ENCODE measurements around the gene CPM. TPM values are rescaled to one million over a fixed set of nuclear protein-coding genes. Genes with fewer than 3 reads are reported as not detected.
"Not testable (repeated sequence)": the region's sequence is repeated elsewhere in the genome, so short reads cannot be mapped to it uniquely, and the experiment has no call there.

The CPM gene
- total RNA-seq, 1 experiment from 2014 or later, result 0.96 TPM

- TF ChIP-seq NR1H2 (CRISPR knock-in tag; IDR thresholded peaks at IDR 0.05) (no peak), ZNF532 (CRISPR knock-in tag; IDR thresholded peaks at IDR 0.05; ENCODE audit: borderline replicate concordance) (no peak), IRF2 (CRISPR knock-in tag; IDR thresholded peaks at IDR 0.05; ENCODE audit: borderline replicate concordance, low read depth) (no peak), FOXP4 (CRISPR knock-in tag; IDR thresholded peaks at IDR 0.05) (no peak), ZNF416 (CRISPR knock-in tag; IDR thresholded peaks at IDR 0.05) (no peak), TCF7 (CRISPR knock-in tag; IDR thresholded peaks at IDR 0.05; ENCODE audit: low read depth) (no peak), E2F5 (CRISPR knock-in tag; IDR thresholded peaks at IDR 0.05) (no peak), NFATC4 (CRISPR knock-in tag; IDR thresholded peaks at IDR 0.05) (no peak)
- TF ChIP-seq, protein P1, sequence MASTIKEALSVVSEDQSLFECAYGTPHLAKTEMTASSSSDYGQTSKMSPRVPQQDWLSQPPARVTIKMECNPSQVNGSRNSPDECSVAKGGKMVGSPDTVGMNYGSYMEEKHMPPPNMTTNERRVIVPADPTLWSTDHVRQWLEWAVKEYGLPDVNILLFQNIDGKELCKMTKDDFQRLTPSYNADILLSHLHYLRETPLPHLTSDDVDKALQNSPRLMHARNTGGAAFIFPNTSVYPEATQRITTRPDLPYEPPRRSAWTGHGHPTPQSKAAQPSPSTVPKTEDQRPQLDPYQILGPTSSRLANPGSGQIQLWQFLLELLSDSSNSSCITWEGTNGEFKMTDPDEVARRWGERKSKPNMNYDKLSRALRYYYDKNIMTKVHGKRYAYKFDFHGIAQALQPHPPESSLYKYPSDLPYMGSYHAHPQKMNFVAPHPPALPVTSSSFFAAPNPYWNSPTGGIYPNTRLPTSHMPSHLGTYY (CRISPR knock-in tag; IDR thresholded peaks at IDR 0.05), result no peak
- TF ChIP-seq, protein P2, sequence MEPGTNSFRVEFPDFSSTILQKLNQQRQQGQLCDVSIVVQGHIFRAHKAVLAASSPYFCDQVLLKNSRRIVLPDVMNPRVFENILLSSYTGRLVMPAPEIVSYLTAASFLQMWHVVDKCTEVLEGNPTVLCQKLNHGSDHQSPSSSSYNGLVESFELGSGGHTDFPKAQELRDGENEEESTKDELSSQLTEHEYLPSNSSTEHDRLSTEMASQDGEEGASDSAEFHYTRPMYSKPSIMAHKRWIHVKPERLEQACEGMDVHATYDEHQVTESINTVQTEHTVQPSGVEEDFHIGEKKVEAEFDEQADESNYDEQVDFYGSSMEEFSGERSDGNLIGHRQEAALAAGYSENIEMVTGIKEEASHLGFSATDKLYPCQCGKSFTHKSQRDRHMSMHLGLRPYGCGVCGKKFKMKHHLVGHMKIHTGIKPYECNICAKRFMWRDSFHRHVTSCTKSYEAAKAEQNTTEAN (CRISPR knock-in tag; IDR thresholded peaks at IDR 0.05), result no peak
These were observed 111.4 kb downstream of the CPM start (continued) for GRCh38 chr12:68821357-68822188.

GRCh38 chr12:68819481-68819880 is 113.5 kb downstream of the CPM start:
- not testable (repeated sequence) for ATAC-seq; H3K27me3 Mint-ChIP-seq (ENCODE audit: low read depth); H3K4me3 Mint-ChIP-seq; DNase-seq (ENCODE audit: low spot score); H3K9me3 Mint-ChIP-seq; H3K4me1 Mint-ChIP-seq
- Mint-ChIP-seq H3K27ac (peak overlapping the region; percentile 27; the same call in 1 of the 2 replicates), H3K36me3 (peaks cover 69% of the 10 kb centered on the region)
- POLR2A ChIA-PET, result interaction anchor here (1.0 kb wide), 1 partner anchor 12 kb away, joined by 3 read pairs; the partner anchor contains the start of gene MDM2
- CTCF ChIA-PET, result interaction anchor here (1.1 kb wide), 1 partner anchor 12 kb away, joined by 4 read pairs; the partner anchor contains the start of gene MDM2

Measured in WTC11 (cell line).